Daoy (cell line): ENCODE data around the gene NANOS3. TPM values are rescaled to one million over a fixed set of nuclear protein-coding genes. Genes with fewer than 3 reads are reported as not detected.
"Not testable (repeated sequence)": the region's sequence is repeated elsewhere in the genome, so short reads cannot be mapped to it uniquely, and the experiment has no call there.

ENCODE experiments used
- DNase-seq: peaks from one replicate; pipeline ENCODE4 v3.0.0-alpha.2; 2015; ENCODE audit warnings: low read depth
- total RNA-seq: library from RNA; depleted of rRNA; stranded (reverse); fragments of >200 nt; shearing (Covaris generic); gene quantifications from 2 replicates; pipeline ENCODE4 v1.2.3, GENCODE V29; 2014

Gene NANOS3
- total RNA-seq, 1 experiment from 2014 or later, result not detected

DNA sequence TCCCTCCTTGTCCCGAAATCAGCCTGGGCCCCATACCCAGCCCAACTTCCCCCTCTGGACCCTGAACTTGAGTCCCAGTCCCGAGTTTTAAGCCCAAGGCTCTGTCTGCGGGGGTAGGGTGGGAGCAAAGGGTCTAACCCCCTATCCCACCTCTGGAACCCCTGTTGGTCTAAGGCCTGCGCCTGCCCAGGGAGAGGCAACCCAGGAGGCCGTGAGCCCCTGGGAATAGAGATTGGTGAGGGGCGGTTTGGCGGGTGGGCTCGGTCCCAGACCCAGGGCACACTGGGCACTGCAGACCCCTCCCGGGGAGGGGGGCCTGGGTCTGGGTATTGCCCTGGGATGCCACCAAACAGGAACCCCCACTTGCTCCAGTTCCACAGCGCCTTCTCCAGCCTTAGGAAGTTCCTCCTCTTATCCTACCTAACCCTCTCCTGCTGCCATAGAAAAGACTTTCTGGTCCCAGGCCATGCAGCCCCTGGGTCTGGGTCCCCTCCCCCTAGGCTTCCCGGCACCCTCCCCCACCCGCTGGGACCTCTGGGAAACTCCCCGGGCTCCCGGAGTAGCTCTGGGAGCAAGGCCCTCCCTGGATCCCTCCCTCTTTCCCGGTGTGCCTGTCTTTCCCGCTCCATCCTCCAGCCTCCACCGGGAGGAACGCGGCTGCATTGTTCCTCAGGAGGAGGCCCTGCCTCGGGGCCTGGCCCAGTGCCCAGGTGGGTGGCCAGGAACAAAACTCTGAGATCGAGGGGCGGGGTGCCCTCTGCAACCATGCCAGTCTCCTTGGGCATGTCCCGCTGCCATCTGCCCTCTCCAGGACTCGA lies 33.6 kb upstream of the NANOS3 start:
- DNase-seq, result peak; percentile 91

- peak; percentile 42 for DNase-seq
These were observed 32.8 kb upstream of the NANOS3 start for GRCh38 chr19:13844130-13844631.

DNA sequence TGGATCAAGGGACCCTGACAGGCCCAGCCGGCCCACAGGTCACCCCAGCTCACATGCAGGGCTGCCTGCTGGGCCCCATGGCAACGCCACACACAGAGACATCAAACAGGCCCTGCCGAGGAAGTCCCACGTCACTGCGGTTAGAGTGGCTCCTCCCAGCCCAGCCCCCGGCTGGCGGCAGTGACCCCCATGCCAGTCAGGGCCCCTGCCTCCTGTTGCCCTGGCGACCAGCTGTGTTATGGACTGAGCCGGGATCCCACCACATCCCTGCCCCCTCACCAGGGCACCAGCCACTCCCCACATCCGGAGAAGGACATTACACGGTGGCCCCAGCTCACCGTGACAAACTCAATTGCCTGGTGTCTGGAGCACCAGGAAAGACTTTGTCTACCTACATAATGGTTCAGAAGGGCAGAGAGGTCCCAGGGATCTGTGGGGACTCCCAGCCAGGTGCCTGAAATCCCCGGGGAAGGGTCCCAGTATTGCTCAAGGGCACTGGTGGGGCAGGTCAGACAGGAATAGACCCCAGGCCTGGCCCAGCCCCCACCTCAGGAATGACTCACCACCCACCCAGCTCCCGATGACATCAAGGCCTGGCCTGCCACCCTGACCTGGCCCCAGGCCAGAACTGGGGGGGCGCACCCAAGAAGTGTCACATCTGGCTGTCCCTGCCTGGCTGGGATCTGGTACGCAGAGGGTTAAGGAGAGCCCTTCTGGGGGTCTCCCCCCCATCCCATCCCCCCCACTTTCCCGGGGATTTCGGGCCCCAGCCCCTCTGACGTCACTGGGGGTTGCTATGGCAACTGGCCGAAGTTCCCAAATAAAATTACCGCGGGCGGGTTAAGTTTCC lies 30.2 kb upstream of the NANOS3 start:
- DNase-seq, result peak; percentile 99

- DNase-seq, result peak; percentile 97
These were observed 29.3 kb upstream of the NANOS3 start for GRCh38 chr19:13847407-13848339.

GRCh38 chr19:13848340-13848677 lies 28.6 kb upstream of the NANOS3 start:
- no peak for DNase-seq

DNA sequence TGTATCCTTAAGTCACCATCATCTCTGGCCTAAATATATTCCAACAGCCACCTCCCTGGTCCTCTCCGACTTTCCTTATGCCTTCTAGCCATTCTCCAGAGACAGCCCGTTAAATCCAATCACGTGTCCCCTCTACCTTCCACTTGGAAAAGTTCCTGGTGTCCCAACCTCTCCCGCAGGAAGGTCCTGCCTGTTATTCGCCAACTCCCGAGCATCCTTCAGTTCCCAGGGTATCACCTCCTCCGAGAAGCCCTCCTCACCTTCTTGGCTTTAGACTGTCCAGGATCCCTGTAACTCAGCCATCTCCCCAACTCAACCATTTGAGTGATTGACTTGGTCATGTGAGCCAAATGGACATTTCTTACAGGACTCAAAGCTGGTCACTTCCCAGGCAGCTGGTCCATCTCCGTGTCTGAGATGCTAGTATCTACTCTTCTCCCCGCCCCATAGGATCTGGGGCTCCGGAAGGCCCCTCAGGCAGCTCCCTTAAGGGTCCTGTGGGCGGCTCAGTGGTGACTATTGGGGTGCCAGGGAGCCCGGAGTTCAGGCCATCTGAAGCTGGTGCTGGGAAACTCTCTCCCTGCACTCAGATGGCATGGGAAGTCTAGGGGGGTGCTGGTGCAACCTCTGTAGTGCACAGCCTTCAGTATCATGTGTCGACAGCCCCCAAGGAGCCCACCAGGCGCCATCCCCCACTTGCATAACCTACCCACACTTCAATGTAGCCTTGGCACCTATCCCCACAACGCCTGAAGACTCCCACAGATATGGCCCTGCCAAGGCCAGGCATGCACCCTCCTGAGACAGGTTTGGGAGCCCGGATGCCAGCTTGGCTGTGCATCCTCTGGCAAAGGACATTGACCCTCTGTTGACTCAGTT lies 27.9 kb upstream of the NANOS3 start:
- peak; percentile 25 for DNase-seq

DNA sequence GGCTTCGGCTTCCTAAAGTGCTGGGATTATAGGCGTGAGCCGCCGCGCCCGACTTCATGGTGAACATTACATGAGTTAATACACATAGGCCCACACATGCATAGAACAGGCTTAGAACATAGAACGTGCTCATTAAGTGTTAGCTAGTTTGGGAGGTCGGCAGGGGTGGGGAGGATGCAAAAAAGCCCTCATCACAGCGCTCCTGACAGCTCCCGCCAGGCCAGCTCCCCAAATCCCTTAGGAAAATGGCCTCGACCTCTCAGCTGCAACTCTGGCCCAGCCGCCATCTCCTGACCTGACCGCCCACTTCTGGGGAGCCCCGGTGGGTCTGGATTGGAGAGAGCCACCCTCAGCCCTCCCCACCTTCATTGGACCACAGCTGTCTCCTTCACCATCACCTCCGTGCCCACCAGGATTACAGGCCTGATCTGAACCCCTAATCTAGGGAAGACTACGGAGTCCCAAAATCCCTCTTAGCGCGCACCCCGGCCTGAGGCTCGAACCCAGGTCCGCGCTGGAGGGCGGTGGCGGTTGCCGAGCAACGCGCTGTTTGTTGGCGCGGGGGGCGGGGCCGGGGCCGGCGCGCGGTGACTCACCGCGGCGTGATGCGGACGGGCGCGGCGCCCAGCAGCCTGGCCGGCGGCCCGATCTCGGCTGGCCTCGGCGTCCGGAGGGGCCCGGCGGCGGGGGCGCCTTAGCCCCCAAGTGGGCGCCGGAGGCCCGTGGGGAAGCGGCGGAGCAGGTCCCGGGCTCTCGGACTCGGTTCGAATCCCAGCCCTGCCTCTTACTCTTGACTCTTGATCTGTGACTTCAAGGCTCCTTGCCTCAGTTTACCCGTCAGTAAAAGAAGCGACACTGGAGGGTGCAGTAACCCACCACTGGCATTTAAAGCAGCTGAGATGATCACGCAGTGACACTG lies 26.7 kb upstream of the NANOS3 start:
- peak; percentile 94 for DNase-seq

- DNase-seq, result peak; percentile 99
These were observed 25.8 kb upstream of the NANOS3 start for GRCh38 chr19:13850910-13851733.

GRCh38 chr19:13851734-13852114 lies 25.2 kb upstream of the NANOS3 start:
- DNase-seq, result not testable (repeated sequence)

DNA sequence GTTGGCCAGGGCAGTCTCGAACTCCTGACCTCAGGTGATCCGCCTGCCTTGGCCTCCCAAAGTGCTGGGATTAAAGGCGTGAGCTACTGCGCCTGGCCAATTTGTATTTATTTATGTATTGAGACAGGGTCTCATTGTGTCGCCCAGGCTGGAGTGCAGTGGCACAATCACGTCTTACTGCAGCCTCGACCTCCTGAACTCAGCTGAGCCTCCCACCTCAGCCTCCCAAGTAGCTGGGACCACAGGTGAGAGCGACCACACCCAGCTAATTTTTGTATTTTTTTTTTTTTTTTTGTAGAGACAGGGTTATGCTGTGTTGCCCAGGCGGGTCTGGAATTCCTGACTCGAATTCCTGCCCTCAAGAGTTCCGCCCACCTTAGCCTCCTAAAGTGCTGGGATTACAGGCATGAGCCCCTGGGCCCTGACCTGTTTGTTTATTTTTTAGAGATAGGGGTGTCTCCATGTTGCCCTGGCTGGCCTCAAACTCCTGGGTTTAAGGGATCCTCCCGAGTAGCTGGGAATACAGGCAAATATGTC lies 24.7 kb upstream of the NANOS3 start:
- peak; percentile 32 for DNase-seq

DNA sequence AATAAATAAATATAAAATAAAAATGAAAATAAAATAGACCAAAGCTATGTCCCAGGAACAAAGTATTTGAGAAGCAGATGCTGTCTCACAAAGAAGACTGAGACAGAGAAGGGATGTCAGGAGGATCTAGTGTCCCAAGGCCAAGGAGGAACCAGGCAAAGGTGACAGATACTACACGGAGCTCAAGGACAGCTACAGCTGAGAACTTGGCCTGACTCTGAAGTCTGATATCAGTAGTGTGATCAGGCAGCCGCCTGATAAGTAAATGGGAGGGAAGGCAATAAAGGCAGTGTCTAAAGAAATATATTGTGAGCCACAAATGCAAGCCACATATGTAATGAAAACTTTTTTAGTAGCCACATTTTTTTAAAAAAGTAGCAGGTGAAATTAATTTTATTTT lies 20.4 kb upstream of the NANOS3 start:
- no peak for DNase-seq

- DNase-seq, result peak; percentile 49
These were observed 17.5 kb upstream of the NANOS3 start for GRCh38 chr19:13859361-13859880.

DNA sequence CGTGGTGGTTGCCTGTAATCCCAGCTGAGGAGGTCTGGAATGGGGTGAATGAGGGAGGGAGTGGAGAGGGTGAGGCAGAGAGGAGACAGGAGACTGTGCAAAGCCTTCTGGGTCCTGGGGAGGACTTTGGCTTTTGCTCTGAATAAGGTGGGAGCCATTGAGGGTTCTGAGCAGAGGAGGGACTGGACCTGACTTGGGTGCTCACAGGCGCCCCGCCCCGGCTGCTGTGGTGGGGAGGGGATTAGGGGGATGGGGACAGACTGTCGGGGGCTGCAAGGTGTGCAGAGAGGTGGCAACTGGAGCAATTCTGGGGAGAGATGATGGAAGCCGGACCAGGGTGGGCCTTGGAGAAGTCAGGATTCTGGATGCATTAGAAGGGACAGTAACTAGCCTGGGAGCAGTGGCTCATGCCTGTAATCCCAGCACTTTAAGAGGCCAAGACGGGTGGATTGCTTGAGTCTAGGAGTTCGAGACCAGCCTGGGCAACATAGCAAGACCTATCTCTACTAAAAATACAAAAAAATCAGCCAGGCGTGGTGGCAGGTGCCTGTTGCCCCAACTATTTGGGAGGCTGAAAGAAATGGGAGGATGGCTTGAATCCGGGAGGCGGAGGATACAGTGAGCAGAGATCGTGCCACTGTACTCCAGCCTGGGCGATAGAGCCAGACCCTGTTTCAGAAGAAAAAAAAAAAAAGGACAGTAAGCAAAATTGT lies 16.1 kb upstream of the NANOS3 start:
- DNase-seq, result no peak

DNA sequence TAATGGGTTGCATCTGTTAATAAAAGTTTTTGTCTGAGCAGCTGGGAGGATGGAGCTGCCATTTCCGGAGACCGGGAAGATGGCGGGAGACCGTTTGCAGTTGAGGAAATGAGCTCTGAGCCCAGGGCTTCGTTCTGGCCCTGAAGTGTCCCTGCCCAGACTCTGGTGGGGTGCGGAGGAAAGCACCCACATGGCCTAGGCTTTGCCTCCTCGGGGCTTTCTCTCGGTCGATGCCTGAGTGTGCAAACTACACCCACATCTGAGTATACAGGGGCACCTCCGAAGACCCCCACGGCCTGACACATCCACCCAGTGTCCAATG lies 15.6 kb upstream of the NANOS3 start:
- DNase-seq, result peak; percentile 56

GRCh38 chr19:13861714-13862531 lies 15.0 kb upstream of the NANOS3 start:
- DNase-seq, result peak; percentile 96

GRCh38 chr19:13864046-13864666 lies 12.8 kb upstream of the NANOS3 start:
- DNase-seq, result no peak
